CD4-positive, alpha-beta T cell treated with Interleukin-21 for 1 hour (primary cell): ENCODE data around the gene ALDH18A1.
"Not testable (repeated sequence)": the region's sequence is repeated elsewhere in the genome, so short reads cannot be mapped to it uniquely, and the experiment has no call there.

Experiments used
- DNase-seq: peaks from one replicate; pipeline ENCODE4 v3.0.0-alpha.2; 2020

Gene ALDH18A1

GRCh38 chr10:95656291-95657164, at the start of gene ALDH18A1:
ALDH18A1 (minus strand) TSS chr10:95656711; CDS start chr10:95653377, 3,334 bp downstream.
- peak; percentile 94 for DNase-seq

- no peak for DNase-seq
Observed at GRCh38 chr10:95698415-95698814, 41.9 kb upstream of the ALDH18A1 start.

- DNase-seq: peak; percentile 13
Observed at GRCh38 chr10:95697429-95697828, 40.9 kb upstream of the ALDH18A1 start.

GRCh38 chr10:95694665-95695064, 38.2 kb upstream of the ALDH18A1 start:
- no peak for DNase-seq

- peak; percentile 99 for DNase-seq
Observed at GRCh38 chr10:95693668-95694534, 37.4 kb upstream of the ALDH18A1 start, which contains the start of gene TCTN3. TCTN3 (minus strand) TSS chr10:95693927; CDS start chr10:95693899, 28 bp downstream.

GRCh38 chr10:95693071-95693667, 36.7 kb upstream of the ALDH18A1 start:
- no peak for DNase-seq

- DNase-seq: no peak
Observed at GRCh38 chr10:95691281-95691680, 34.8 kb upstream of the ALDH18A1 start.

GRCh38 chr10:95688648-95689047, 32.1 kb upstream of the ALDH18A1 start:
- no peak for DNase-seq

- no peak for DNase-seq
Observed at GRCh38 chr10:95683966-95684365, 27.5 kb upstream of the ALDH18A1 start.

- no peak for DNase-seq
Observed at GRCh38 chr10:95675403-95676116, 19.0 kb upstream of the ALDH18A1 start.

- DNase-seq: no peak
Observed at GRCh38 chr10:95674643-95675042, 18.1 kb upstream of the ALDH18A1 start.

GRCh38 chr10:95672641-95673040, 16.1 kb upstream of the ALDH18A1 start:
- DNase-seq: not testable (repeated sequence)

GRCh38 chr10:95664543-95664942, 8.0 kb upstream of the ALDH18A1 start:
- no peak for DNase-seq

- no peak for DNase-seq
Observed at GRCh38 chr10:95663496-95663895, 7.0 kb upstream of the ALDH18A1 start.

GRCh38 chr10:95661818-95662217, 5.3 kb upstream of the ALDH18A1 start:
- DNase-seq: no peak

GRCh38 chr10:95660283-95660682, 3.8 kb upstream of the ALDH18A1 start:
- DNase-seq: no peak

- no peak for DNase-seq
Observed at GRCh38 chr10:95657250-95657649, 739 bp upstream of the ALDH18A1 start.

- DNase-seq: peak; percentile 12
Observed at GRCh38 chr10:95655571-95656290, 780 bp downstream of the ALDH18A1 start.

GRCh38 chr10:95653895-95654294, 2.6 kb downstream of the ALDH18A1 start:
- DNase-seq: no peak

- no peak for DNase-seq
Observed at GRCh38 chr10:95651346-95652060, 5.0 kb downstream of the ALDH18A1 start.

- DNase-seq: no peak
Observed at GRCh38 chr10:95650232-95650631, 6.3 kb downstream of the ALDH18A1 start.
